Stimulated activated CD4-positive, alpha-beta T cell treated with anti-CD3 and anti-CD28 coated beads, Interleukin-4, amount 100 ng/mL, for 24 hours (primary cell): Measurements from ENCODE around the gene CAMTA1.

Source experiments
- DNase-seq: peaks from one replicate; pipeline ENCODE4 v3.0.0-alpha.2; 2020

Gene CAMTA1

GRCh38 chr1:7617826-7618225 is 832.6 kb downstream of the CAMTA1 start:
- no peak for DNase-seq

GRCh38 chr1:7620196-7620595 is 834.9 kb downstream of the CAMTA1 start:
- no peak for DNase-seq

GRCh38 chr1:7621334-7622219 is 836.3 kb downstream of the CAMTA1 start:
- no peak for DNase-seq

- DNase-seq = no peak
Measured at GRCh38 chr1:7623842-7624241, 838.6 kb downstream of the CAMTA1 start.

GRCh38 chr1:7624791-7625355 is 839.6 kb downstream of the CAMTA1 start:
- DNase-seq = no peak

GRCh38 chr1:7625401-7625800 is 840.1 kb downstream of the CAMTA1 start:
- no peak for DNase-seq

GRCh38 chr1:7628273-7628672 is 843.0 kb downstream of the CAMTA1 start:
- no peak for DNase-seq

GRCh38 chr1:7629011-7629410 is 843.8 kb downstream of the CAMTA1 start:
- DNase-seq = no peak

GRCh38 chr1:7629465-7630195 is 844.4 kb downstream of the CAMTA1 start:
- no peak for DNase-seq

- no peak for DNase-seq
Measured at GRCh38 chr1:7630378-7630777, 845.1 kb downstream of the CAMTA1 start.

- DNase-seq = no peak
Measured at GRCh38 chr1:7632176-7632575, 846.9 kb downstream of the CAMTA1 start.

- DNase-seq = no peak
Measured at GRCh38 chr1:7632681-7633080, 847.4 kb downstream of the CAMTA1 start.

- no peak for DNase-seq
Measured at GRCh38 chr1:7633506-7634245, 848.4 kb downstream of the CAMTA1 start.

GRCh38 chr1:7634546-7635240 is 849.4 kb downstream of the CAMTA1 start:
- DNase-seq = no peak

- DNase-seq = no peak
Measured at GRCh38 chr1:7636795-7637526, 851.7 kb downstream of the CAMTA1 start.

- no peak for DNase-seq
Measured at GRCh38 chr1:7638078-7638477, 852.8 kb downstream of the CAMTA1 start.

- no peak for DNase-seq
Measured at GRCh38 chr1:7639435-7640131, 854.3 kb downstream of the CAMTA1 start.

- DNase-seq = no peak
Measured at GRCh38 chr1:7640350-7640749, 855.1 kb downstream of the CAMTA1 start.

GRCh38 chr1:7640920-7641585 is 855.8 kb downstream of the CAMTA1 start:
- DNase-seq = no peak

- DNase-seq = no peak
Measured at GRCh38 chr1:7641587-7642417, 856.5 kb downstream of the CAMTA1 start.
